ENCODE data around the gene CWC27.

- TF ChIP-seq, protein P1, sequence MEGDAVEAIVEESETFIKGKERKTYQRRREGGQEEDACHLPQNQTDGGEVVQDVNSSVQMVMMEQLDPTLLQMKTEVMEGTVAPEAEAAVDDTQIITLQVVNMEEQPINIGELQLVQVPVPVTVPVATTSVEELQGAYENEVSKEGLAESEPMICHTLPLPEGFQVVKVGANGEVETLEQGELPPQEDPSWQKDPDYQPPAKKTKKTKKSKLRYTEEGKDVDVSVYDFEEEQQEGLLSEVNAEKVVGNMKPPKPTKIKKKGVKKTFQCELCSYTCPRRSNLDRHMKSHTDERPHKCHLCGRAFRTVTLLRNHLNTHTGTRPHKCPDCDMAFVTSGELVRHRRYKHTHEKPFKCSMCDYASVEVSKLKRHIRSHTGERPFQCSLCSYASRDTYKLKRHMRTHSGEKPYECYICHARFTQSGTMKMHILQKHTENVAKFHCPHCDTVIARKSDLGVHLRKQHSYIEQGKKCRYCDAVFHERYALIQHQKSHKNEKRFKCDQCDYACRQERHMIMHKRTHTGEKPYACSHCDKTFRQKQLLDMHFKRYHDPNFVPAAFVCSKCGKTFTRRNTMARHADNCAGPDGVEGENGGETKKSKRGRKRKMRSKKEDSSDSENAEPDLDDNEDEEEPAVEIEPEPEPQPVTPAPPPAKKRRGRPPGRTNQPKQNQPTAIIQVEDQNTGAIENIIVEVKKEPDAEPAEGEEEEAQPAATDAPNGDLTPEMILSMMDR (IDR thresholded peaks at IDR 0.05), result peak; percentile 56
- TF ChIP-seq, protein P2, sequence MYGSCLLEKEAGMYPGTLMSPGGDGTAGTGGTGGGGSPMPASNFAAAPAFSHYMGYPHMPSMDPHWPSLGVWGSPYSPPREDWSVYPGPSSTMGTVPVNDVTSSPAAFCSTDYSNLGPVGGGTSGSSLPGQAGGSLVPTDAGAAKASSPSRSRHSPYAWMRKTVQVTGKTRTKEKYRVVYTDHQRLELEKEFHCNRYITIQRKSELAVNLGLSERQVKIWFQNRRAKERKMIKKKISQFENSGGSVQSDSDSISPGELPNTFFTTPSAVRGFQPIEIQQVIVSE (CRISPR knock-in tag; IDR thresholded peaks at IDR 0.05; ENCODE audit: borderline replicate concordance), result no peak
- TF ChIP-seq, protein P3, sequence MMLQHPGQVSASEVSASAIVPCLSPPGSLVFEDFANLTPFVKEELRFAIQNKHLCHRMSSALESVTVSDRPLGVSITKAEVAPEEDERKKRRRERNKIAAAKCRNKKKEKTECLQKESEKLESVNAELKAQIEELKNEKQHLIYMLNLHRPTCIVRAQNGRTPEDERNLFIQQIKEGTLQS (CRISPR knock-in tag; conservative IDR thresholded peaks at IDR 0.05), result no peak
- TF ChIP-seq ATF1 (CRISPR knock-in tag; IDR thresholded peaks at IDR 0.05) (no peak), JUN (CRISPR knock-in tag; IDR thresholded peaks at IDR 0.05) (no peak), ATF6 (CRISPR knock-in tag; IDR thresholded peaks at IDR 0.05) (no peak), NFE2L1 (CRISPR knock-in tag; IDR thresholded peaks at IDR 0.05) (no peak)
Measured at GRCh38 chr5:65037831-65038815, 269.4 kb downstream of the CWC27 start.

Measured in WTC11 (cell line).